ENCODE data around the gene LAMA4.

DNA sequence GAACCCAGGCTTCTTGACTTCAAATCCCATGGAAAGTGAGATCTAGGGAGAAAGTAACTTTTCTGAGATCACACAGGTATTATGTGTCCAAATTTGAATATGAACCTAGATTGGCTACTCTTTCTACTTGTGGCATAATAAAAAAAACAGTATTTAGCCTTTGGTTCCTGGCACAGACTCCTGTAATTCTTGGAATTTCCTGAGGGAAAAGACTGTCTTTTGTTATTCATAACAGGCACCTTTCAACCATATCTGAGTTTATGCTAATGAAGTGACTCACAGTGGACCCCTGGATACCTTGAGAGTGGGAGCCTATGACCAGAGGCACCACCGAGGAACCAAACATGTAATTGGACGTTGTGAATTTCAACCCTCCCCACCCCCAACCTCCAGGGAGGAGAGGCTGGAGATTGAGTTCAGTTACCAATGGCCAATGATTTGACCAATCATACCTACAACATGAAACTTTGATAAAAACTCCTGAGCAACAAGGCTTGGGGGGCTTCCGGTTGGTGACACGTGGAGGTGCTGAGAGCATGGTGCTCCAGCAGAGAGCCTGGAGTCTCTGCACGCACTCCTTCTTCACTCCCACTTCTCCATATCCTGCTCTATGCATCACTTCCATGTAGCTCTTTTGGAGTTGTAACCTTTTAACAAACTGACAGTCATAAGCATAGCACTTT, 48.8 kb downstream of the LAMA4 start:
- TF ChIP-seq, protein P1, sequence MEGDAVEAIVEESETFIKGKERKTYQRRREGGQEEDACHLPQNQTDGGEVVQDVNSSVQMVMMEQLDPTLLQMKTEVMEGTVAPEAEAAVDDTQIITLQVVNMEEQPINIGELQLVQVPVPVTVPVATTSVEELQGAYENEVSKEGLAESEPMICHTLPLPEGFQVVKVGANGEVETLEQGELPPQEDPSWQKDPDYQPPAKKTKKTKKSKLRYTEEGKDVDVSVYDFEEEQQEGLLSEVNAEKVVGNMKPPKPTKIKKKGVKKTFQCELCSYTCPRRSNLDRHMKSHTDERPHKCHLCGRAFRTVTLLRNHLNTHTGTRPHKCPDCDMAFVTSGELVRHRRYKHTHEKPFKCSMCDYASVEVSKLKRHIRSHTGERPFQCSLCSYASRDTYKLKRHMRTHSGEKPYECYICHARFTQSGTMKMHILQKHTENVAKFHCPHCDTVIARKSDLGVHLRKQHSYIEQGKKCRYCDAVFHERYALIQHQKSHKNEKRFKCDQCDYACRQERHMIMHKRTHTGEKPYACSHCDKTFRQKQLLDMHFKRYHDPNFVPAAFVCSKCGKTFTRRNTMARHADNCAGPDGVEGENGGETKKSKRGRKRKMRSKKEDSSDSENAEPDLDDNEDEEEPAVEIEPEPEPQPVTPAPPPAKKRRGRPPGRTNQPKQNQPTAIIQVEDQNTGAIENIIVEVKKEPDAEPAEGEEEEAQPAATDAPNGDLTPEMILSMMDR (IDR thresholded peaks at IDR 0.05): no peak
- no peak for TF ChIP-seq POLR2A (IDR thresholded peaks at IDR 0.05; ENCODE audit: low read depth)
